ENCODE data around the gene RASGEF1B.

RASGEF1B gene

GRCh38 chr4:81426770-81427289, 44.9 kb downstream of the RASGEF1B start:
- TF ChIP-seq, protein P1, sequence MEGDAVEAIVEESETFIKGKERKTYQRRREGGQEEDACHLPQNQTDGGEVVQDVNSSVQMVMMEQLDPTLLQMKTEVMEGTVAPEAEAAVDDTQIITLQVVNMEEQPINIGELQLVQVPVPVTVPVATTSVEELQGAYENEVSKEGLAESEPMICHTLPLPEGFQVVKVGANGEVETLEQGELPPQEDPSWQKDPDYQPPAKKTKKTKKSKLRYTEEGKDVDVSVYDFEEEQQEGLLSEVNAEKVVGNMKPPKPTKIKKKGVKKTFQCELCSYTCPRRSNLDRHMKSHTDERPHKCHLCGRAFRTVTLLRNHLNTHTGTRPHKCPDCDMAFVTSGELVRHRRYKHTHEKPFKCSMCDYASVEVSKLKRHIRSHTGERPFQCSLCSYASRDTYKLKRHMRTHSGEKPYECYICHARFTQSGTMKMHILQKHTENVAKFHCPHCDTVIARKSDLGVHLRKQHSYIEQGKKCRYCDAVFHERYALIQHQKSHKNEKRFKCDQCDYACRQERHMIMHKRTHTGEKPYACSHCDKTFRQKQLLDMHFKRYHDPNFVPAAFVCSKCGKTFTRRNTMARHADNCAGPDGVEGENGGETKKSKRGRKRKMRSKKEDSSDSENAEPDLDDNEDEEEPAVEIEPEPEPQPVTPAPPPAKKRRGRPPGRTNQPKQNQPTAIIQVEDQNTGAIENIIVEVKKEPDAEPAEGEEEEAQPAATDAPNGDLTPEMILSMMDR (conservative IDR thresholded peaks at IDR 0.05; ENCODE audit: low read depth, low read length) = no peak
- no peak for DNase-seq (ENCODE audit: low read depth)
- no peak overlapping the region for H3K4me3 ChIP-seq (ENCODE audit: low read depth, low read length)

- TF ChIP-seq, protein P1 (conservative IDR thresholded peaks at IDR 0.05; ENCODE audit: low read depth, low read length) = no peak
- no peak for DNase-seq (ENCODE audit: low read depth)
- no peak overlapping the region for H3K4me3 ChIP-seq (ENCODE audit: low read depth, low read length)
Measured at GRCh38 chr4:81424816-81425755, 46.6 kb downstream of the RASGEF1B start.

DNA sequence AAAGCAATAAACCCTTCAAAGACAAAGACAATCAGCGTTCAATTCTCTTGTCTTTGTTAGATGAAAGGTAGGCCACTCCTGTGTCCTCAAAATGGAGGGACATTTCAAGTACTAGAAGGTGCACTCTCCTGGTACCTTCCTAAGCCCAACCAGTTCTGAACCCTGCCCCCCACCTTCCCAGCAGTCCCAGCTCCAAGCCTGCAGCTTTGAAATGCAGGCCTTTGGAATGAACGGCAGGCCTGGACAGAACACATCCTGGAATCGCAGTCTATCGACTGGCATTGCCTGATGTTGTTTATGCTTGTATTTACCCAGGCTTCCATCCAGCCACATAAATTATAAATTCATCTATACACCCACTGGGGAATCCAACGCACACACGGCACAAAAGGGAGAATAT, 47.4 kb downstream of the RASGEF1B start:
- no peak overlapping the region for H3K4me3 ChIP-seq (ENCODE audit: low read depth, low read length)
- no peak for DNase-seq (ENCODE audit: low read depth)
- TF ChIP-seq, protein P1 (conservative IDR thresholded peaks at IDR 0.05; ENCODE audit: low read depth, low read length) = no peak

- DNase-seq (ENCODE audit: low read depth) = no peak
- TF ChIP-seq, protein P1 (conservative IDR thresholded peaks at IDR 0.05; ENCODE audit: low read depth, low read length) = no peak
- no peak overlapping the region for H3K4me3 ChIP-seq (ENCODE audit: low read depth, low read length)
Measured at GRCh38 chr4:81422595-81422994, 49.1 kb downstream of the RASGEF1B start.

DNA sequence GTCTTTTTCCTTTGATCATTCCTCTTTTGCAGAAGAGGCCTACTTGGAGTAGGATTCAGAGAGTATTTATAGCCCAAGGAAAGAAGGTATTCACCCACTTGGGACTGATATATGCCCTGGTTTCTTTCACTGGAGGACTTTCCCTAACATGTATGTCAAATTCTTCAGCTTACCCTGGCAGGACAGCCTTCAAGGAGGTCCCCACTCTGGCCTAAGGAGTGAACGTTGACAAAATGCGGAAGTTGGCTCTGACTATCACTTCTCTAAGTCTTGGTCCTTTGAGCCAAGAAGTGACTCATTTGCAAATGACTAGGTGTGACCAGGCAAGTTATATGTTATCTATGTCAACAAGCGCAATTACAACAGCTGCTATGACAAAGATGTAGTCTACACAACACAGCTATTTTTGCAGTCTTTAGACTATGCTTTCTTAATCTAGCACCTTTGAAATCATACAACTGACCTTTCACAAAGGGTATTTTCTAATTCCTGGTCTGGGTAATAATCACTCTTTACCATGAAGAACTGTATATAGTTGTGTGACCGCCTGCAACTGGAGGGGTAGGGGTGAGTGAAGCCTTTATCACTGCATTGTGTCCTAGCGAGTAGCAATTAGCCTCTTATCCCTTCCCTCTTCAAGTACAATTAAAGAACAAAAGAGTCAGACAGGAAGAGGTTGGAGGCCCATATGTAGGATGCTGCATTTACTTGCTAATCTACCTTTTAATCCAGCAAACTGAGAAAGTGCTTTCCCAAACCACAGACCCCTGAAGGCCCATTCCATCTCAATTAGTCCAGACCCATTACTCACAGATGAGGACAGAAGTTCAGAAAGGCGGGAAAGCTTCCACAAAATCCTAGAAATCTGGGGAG, 50.1 kb downstream of the RASGEF1B start:
- DNase-seq (ENCODE audit: low read depth) = peak; percentile 4
- no peak overlapping the region for H3K4me3 ChIP-seq (ENCODE audit: low read depth, low read length)

DNA sequence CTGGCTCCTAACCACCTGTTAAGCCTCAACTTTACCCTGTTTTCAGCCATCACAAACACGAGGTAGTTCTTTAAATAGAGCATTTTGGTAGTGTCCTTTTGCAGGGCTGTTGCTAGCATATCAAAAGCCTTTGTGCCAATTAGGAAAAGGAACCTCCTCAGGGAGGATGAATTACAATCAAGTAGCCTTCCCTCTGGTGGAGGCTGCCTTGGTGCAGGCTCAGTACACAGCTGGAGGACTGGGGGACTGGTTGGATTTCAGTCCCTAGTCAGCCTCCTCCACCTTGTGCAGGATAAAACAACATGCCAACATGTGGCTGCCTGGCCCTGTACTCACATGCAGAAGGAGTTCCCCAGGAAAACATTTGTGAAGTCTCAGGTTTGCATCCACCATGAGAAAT, 53.1 kb downstream of the RASGEF1B start:
- DNase-seq (ENCODE audit: low read depth) = no peak
- TF ChIP-seq, protein P1 (conservative IDR thresholded peaks at IDR 0.05; ENCODE audit: low read depth, low read length) = no peak
- no peak overlapping the region for H3K4me3 ChIP-seq (ENCODE audit: low read depth, low read length)

More for the DNA sequence above, 50.1 kb downstream of the RASGEF1B start:
- TF ChIP-seq, protein P1 (conservative IDR thresholded peaks at IDR 0.05; ENCODE audit: low read depth, low read length) = no peak

Data from choroid plexus epithelial cell (primary cell).